Heart right ventricle (tissue), 16 donors: ENCODE data around the gene SF3A1. TPM values are rescaled to one million over a fixed set of nuclear protein-coding genes. Genes with fewer than 3 reads are reported as not detected.

Experiments used
- ATAC-seq, 8 donors: fragments of 200-7000 bp; cut with Tn5 transposase; one replicate each; pipeline ENCODE4 v1.9.1; 2020; ENCODE audit warnings: mild to moderate bottlenecking in 8 of 8, moderate library complexity in 8 of 8, moderate number of reproducible peaks in 1 of 8
- DNase-seq, 2 donors: peaks; one replicate each; pipeline ENCODE4 v3.0.0-alpha.2; 2020
- H3K27ac ChIP-seq, 10 donors: fragments of 200-600 bp; sonication (generic) in 2 of 10; one replicate each; pipeline versions ENCODE4 v1.5.0 to v1.8.0; 2020 to 2022; ENCODE audit warnings: mild to moderate bottlenecking in 3 of 10
- H3K27me3 ChIP-seq, 7 donors: fragments of 200-600 bp; one replicate each; pipeline ENCODE4 v1.8.0; 2021 to 2022; ENCODE audit warnings: mild to moderate bottlenecking in 2 of 7
- H3K36me3 ChIP-seq, 9 donors: fragments of 200-600 bp; sonication (generic) in 1 of 9; one replicate each; pipeline versions ENCODE4 v1.5.0 to v1.8.0; 2020 to 2022; ENCODE audit warnings: mild to moderate bottlenecking in 2 of 9
- H3K4me1 ChIP-seq, 9 donors: fragments of 200-600 bp; sonication (generic) in 1 of 9; one replicate each; pipeline versions ENCODE4 v1.5.0 to v1.8.0; 2020 to 2022; ENCODE audit warnings: mild to moderate bottlenecking in 4 of 9
- H3K4me3 ChIP-seq, 10 donors: fragments of 200-600 bp; sonication (generic) in 2 of 10; one replicate each; pipeline versions ENCODE4 v1.5.0 to v1.8.0; 2020 to 2022; ENCODE audit warnings: mild to moderate bottlenecking in 7 of 10, moderate library complexity in 2 of 10
- H3K9me3 ChIP-seq, 11 donors: fragments of 200-600 bp in 10 of 11; sonication (generic) in 2 of 11; one replicate each; pipeline versions ENCODE4 v1.5.0 to v1.8.0; 2013 to 2022; ENCODE audit warnings: mild to moderate bottlenecking in 2 of 11, control low read depth in 1 of 11, moderate library complexity in 1 of 11
- CTCF ChIP-seq, 9 donors: fragments of 200-600 bp; sonication (generic) in 2 of 9; IDR thresholded peaks; one replicate each; pipeline versions ENCODE4 v1.5.0 to v1.8.0; 2021 to 2022; ENCODE audit warnings: antibody characterized with exemption in 9 of 9, mild to moderate bottlenecking in 5 of 9, moderate library complexity in 1 of 9
- WGBS, 2 donors: extraction: QIAGEN DNeasy Blood & Tissue Kit; methylation state at CpG; one replicate each; pipeline ENCODE4 v1.1.7; 2013; ENCODE audit warnings: inconsistent platforms in 1 of 2; 5-methylcytosine and 5-hydroxymethylcytosine counted together
- intact Hi-C, 10 donors: fragments of 100-400 bp; cut with DNase I; formaldehyde crosslinking; loops; one replicate each; pipeline versions ENCODE4 v1.11.1 to v1.14.2; 2022
- polyA plus RNA-seq, 2 donors: library from polyadenylated mRNA; stranded (reverse); fragments of 200-250 nt; gene quantifications; one replicate each; pipeline ENCODE4 v1.2.3, GENCODE V29; 2013
- total RNA-seq, 10 donors: library from RNA; stranded (reverse); fragmentation: NEBNext Ultra II Directional in 3 of 10; extraction: Animal tissue kit (Norgen Biotek cat#: 25700) in 3 of 10; gene quantifications; one replicate each; pipeline versions ENCODE4 v1.2.1 to v1.2.4, GENCODE V29; 2021 to 2023
- donor health status: Arrhythmogenic right ventricular cardiomyopathy.
- donor health status: ischemic (EF 13 %, LVEDD 7.1; RV severe dilation, severe dysfunction).
- donor health status: healthy with polysubstance abuse.
- donor health status: DM: no; HTN: yes; CAD: no.
- donor health status: DM: no; HTN: no; CAD: no.
- donor health status: ischemic (EF 25% LVEDD 6.9; RV normal size, moderate dysfunction).
- donor health status: ischemic (EF 25% LVEDD 5.7; RV mildly dilated, moderate dysfunction).
- donor health status: healthy.
- donor health status: DM: yes; HTN: yes; CAD: no.
- donor health status: Ischemic cardiomyopathy.
- donor health status: ischemic (EF 35%, LVEDD 5.7; RV mildly dilated, moderate dysfunction).
- donor health status: nonischemic (EF 11% LVEDD 7.7; RV severe dilation, severe dysfunction).
- donor health status: DM: yes; HTN: yes; CAD: no.
- donor health status: PGD.
- donor health status: ischemic (EF 29% LVEDD 5.4; RV normal size, mild dysfunction).
- donor health status: nonischemic (EF 23%, LVEDD 6.1; RV moderate dilation, normal function).

The SF3A1 gene
- total and polyA plus RNA-seq, 12 donors = 13.2 to 132 (median 103) TPM

DNA sequence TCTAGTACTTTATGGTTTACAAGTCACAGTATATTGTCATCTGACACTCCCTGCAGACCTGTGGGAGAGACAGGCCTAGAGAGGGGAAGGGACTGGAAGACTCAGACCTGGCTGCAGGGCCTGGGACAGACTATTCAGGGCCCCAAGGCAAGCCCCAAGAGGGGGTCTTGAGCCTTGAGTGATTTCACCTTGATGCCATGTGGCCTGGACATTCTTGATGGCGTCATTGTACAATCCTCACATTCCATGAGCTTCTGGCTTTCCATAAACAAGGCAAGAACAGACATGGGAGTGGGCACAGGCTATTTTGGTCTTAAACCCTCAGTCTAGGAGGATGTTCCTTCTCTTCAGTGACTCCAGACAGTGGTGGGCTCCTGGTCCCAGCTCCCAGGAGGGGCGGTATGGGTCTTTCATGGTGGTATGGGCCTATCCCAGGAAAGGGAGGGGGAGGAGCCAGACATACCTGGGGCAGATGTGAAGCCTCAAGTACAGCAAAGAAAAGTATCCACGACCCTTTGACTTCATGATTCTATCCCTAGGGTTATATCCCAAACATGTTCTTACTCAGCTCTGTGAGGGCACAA lies 28.1 kb downstream of the SF3A1 start:
- intact Hi-C loops = loop anchor here in 4 of 10 donors (5.0 to 10.0 kb wide), 2 partner anchors 41 to 56 kb away; partner anchors contain the start of genes CASTOR1 (in 3 of the 4) and RNF215 (in 1 of the 4)
- Histone ChIP-seq H3K27ac (no peak overlapping the region), H3K36me3 (peaks cover 0 to 45% (median 15%) of the 10 kb centered on the region in 9 donors), H3K4me3 (no peak overlapping the region), H3K4me1 (peaks cover 11 to 34% (median 29%) of the 10 kb centered on the region in 9 donors), H3K27me3 (no peaks in the 10 kb centered on the region), H3K9me3 (no peaks in the 10 kb centered on the region)
- WGBS, 2 donors = 76 to 82% methylated on average over 3 of the region's 3 CpGs
- ATAC-seq (no peak), DNase-seq (no peak)
- no peak for TF ChIP-seq CTCF (IDR thresholded peaks at IDR 0.05)

- no peak for ATAC-seq
- WGBS, 2 donors = 83 to 86% methylated on average over 5 of the region's 5 CpGs
- H3K4me3 ChIP-seq = no peak overlapping the region
- intact Hi-C loops = loop anchor here in 6 of 10 donors (1.0 to 10.0 kb wide), 6 partner anchors 23 to 57 kb away; partner anchors contain the start of genes CASTOR1 (in 6 of the 6), RNF215 (in 1 of the 6) and SF3A1 (in 1 of the 6)
- H3K4me1 ChIP-seq = peaks cover 11 to 41% (median 36%) of the 10 kb centered on the region in 9 donors
- no peak for TF ChIP-seq CTCF (IDR thresholded peaks at IDR 0.05)
- no peaks in the 10 kb centered on the region for H3K9me3 ChIP-seq
- no peaks in the 10 kb centered on the region for H3K27me3 ChIP-seq
- H3K36me3 ChIP-seq = peaks cover 0 to 38% (median 9%) of the 10 kb centered on the region in 9 donors
- no peak for DNase-seq
- H3K27ac ChIP-seq = peak overlapping the region in 3 of 10 donors; percentile 90 to 94 (median 90)
Measured at GRCh38 chr22:30327864-30328345, 28.8 kb downstream of the SF3A1 start.

- 0 to 1% methylated on average over 67 to 69 of the region's 69 CpGs for WGBS, 2 donors
- Histone ChIP-seq H3K36me3 (peaks cover 0 to 27% (median 5%) of the 10 kb centered on the region in 9 donors), H3K4me1 (peaks cover 11 to 51% (median 43%) of the 10 kb centered on the region in 9 donors), H3K4me3 (peak within 1 kb of the TSS; percentile 64 to 100 (median 96)), H3K27ac (peak within 1 kb of the TSS; percentile 78 to 94 (median 89)), H3K9me3 (no peaks in the 10 kb centered on the region), H3K27me3 (no peaks in the 10 kb centered on the region)
- no peak for TF ChIP-seq CTCF (IDR thresholded peaks at IDR 0.05)
- peak; percentile 90 to 97 (median 94) for ATAC-seq
- intact Hi-C loops = loop anchor here in 8 of 10 donors (1.0 to 10.0 kb wide), 6 partner anchors 22 to 58 kb away; partner anchors contain the start of genes CASTOR1 (in 8 of the 8), RNF215 (in 1 of the 8) and SF3A1 (in 1 of the 8)
- DNase-seq = peak; percentile 84 to 91
Measured at GRCh38 chr22:30326706-30327362, 29.9 kb downstream of the SF3A1 start, which contains the start of gene TBC1D10A. Gene TBC1D10A, minus strand, starts transcription at chr22:30326941. Its CDS starts 60 bp downstream, at chr22:30326881.

- TF ChIP-seq CTCF (IDR thresholded peaks at IDR 0.05) = no peak
- WGBS, 2 donors = 1% methylated on average over 31 to 34 of the region's 34 CpGs
- peaks cover 15 to 56% (median 48%) of the 10 kb centered on the region in 9 donors for H3K4me1 ChIP-seq
- no peaks in the 10 kb centered on the region for H3K9me3 ChIP-seq
- no peaks in the 10 kb centered on the region for H3K27me3 ChIP-seq
- intact Hi-C loops = loop anchor here in 8 of 10 donors (1.0 to 10.0 kb wide), 5 partner anchors 21 to 59 kb away; partner anchors contain the start of genes CASTOR1 (in 7 of the 8) and RNF215 (in 1 of the 8)
- H3K4me3 ChIP-seq = peak overlapping the region; percentile 64 to 100 (median 96)
- ATAC-seq = peak; percentile 50 to 66 (median 54)
- DNase-seq = peak; percentile 35 to 42
- H3K36me3 ChIP-seq = peaks cover 0 to 22% (median 2%) of the 10 kb centered on the region in 9 donors
- peak overlapping the region; percentile 78 to 94 (median 89) for H3K27ac ChIP-seq
Measured at GRCh38 chr22:30326255-30326705, 30.4 kb downstream of the SF3A1 start.
